HG03521 (cell line): Measurements from ENCODE around the gene FITM1.

Experiments
- ATAC-seq: cut with Tn5 transposase; IDR thresholded peaks from one replicate; pipeline ENCODE4 v1.9.1; 2021; ENCODE audit warnings: mild to moderate bottlenecking, moderate library complexity; ENCODE audit not compliant: unreplicated experiment

FITM1 gene

DNA sequence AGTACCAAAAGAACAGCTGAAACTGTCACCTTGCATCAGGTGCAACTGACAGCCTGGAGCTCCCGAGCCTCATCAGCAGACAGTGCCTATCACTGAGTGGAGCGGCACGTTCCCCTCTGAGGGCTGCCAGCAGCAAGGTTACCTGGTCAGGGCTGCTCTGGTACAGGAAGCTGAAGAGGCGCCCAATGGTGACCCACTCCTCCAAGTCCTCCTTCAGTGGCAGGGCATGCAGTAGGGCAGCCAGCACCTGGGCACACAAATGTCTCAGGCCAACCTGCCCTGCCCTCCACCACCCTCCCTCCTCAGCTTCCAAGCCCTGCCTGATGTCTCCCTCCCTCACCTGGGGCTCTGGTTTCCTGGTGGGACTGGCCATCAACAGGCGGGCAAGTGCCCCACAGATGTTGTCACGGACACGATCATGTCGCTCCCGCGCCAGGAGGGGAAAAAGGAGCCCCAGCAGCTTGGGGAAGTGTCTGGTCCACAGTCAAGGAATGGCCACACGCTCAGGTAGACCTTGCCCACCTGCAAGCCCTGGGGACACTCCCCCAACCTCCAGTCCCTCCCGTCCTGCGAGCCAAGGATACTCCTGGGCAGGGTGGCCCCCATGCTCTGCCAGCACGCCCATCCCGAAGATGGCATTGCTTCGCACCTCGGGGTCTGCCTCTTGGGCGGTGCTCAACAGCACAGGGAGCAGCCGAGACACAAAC, 51.1 kb downstream of the FITM1 start:
- no peak for ATAC-seq
